Mucosa of stomach (tissue), 1 donor: Measurements from ENCODE around the gene ETV4.

Source experiments
- H3K27me3 ChIP-seq: one replicate; pipeline ENCODE4 v1.7.0; 2013; ENCODE audit warnings: mild to moderate bottlenecking, low read length; ENCODE audit not compliant: control insufficient read depth, insufficient read depth
- H3K36me3 ChIP-seq: one replicate; pipeline ENCODE4 v1.7.0; 2013; ENCODE audit warnings: low read length; ENCODE audit not compliant: control insufficient read depth, insufficient read depth
- H3K4me1 ChIP-seq: one replicate; pipeline ENCODE4 v1.7.0; 2013; ENCODE audit warnings: mild to moderate bottlenecking, low read length; ENCODE audit not compliant: control insufficient read depth, insufficient read depth
- H3K4me3 ChIP-seq: one replicate; pipeline ENCODE4 v1.7.0; 2013; ENCODE audit warnings: low read length
- H3K9ac ChIP-seq: one replicate; pipeline ENCODE4 v1.7.0; 2013; ENCODE audit warnings: mild to moderate bottlenecking, low read length, moderate library complexity
- H3K9me3 ChIP-seq: one replicate; pipeline ENCODE4 v1.7.0; 2013; ENCODE audit warnings: mild to moderate bottlenecking, low read length, moderate library complexity; ENCODE audit not compliant: control insufficient read depth
- donor health status: Pancreatic carcinoma.

ETV4 gene

GRCh38 chr17:43568506-43569082 lies 22.5 kb upstream of the ETV4 start:
- Histone ChIP-seq H3K27me3 (no peaks in the 10 kb centered on the region), H3K9ac (no peak overlapping the region), H3K4me1 (no peaks in the 10 kb centered on the region), H3K4me3 (no peak overlapping the region), H3K9me3 (no peaks in the 10 kb centered on the region), H3K36me3 (no peaks in the 10 kb centered on the region)

GRCh38 chr17:43563600-43564594 lies 17.8 kb upstream of the ETV4 start:
- Histone ChIP-seq H3K4me1 (no peaks in the 10 kb centered on the region), H3K9ac (no peak overlapping the region), H3K9me3 (no peaks in the 10 kb centered on the region), H3K4me3 (no peak overlapping the region), H3K36me3 (no peaks in the 10 kb centered on the region), H3K27me3 (peaks cover 5% of the 10 kb centered on the region)

GRCh38 chr17:43562679-43563599 lies 16.8 kb upstream of the ETV4 start:
- H3K9ac ChIP-seq = no peak overlapping the region
- H3K9me3 ChIP-seq = no peaks in the 10 kb centered on the region
- H3K4me1 ChIP-seq = no peaks in the 10 kb centered on the region
- no peak overlapping the region for H3K4me3 ChIP-seq
- no peaks in the 10 kb centered on the region for H3K36me3 ChIP-seq
- peaks cover 5% of the 10 kb centered on the region for H3K27me3 ChIP-seq

- Histone ChIP-seq H3K9me3 (no peaks in the 10 kb centered on the region), H3K4me3 (no peak overlapping the region), H3K36me3 (no peaks in the 10 kb centered on the region), H3K27me3 (peaks cover 5% of the 10 kb centered on the region), H3K9ac (no peak overlapping the region), H3K4me1 (peaks cover 9% of the 10 kb centered on the region)
Observed at GRCh38 chr17:43560461-43561427, 14.6 kb upstream of the ETV4 start.

GRCh38 chr17:43559161-43559816 lies 13.1 kb upstream of the ETV4 start:
- H3K9me3 ChIP-seq = no peaks in the 10 kb centered on the region
- H3K9ac ChIP-seq = no peak overlapping the region
- peaks cover 9% of the 10 kb centered on the region for H3K4me1 ChIP-seq
- no peak overlapping the region for H3K4me3 ChIP-seq
- H3K36me3 ChIP-seq = no peaks in the 10 kb centered on the region
- H3K27me3 ChIP-seq = peaks cover 5% of the 10 kb centered on the region

- Histone ChIP-seq H3K9me3 (no peaks in the 10 kb centered on the region), H3K27me3 (peaks cover 5% of the 10 kb centered on the region), H3K4me1 (peaks cover 10% of the 10 kb centered on the region), H3K4me3 (no peak overlapping the region), H3K36me3 (no peaks in the 10 kb centered on the region), H3K9ac (no peak overlapping the region)
Observed at GRCh38 chr17:43558805-43559160, 12.6 kb upstream of the ETV4 start.

GRCh38 chr17:43556292-43556691 lies 10.2 kb upstream of the ETV4 start:
- no peaks in the 10 kb centered on the region for H3K36me3 ChIP-seq
- H3K27me3 ChIP-seq = peaks cover 4% of the 10 kb centered on the region
- H3K9me3 ChIP-seq = no peaks in the 10 kb centered on the region
- H3K9ac ChIP-seq = no peak overlapping the region
- H3K4me3 ChIP-seq = no peak overlapping the region
- H3K4me1 ChIP-seq = peaks cover 20% of the 10 kb centered on the region

- Histone ChIP-seq H3K4me3 (no peak overlapping the region), H3K36me3 (no peaks in the 10 kb centered on the region), H3K27me3 (peaks cover 4% of the 10 kb centered on the region), H3K9me3 (no peaks in the 10 kb centered on the region), H3K9ac (no peak overlapping the region), H3K4me1 (peaks cover 20% of the 10 kb centered on the region)
Observed at GRCh38 chr17:43554857-43555256, 8.7 kb upstream of the ETV4 start.

GRCh38 chr17:43553573-43553972 lies 7.4 kb upstream of the ETV4 start:
- Histone ChIP-seq H3K9me3 (no peaks in the 10 kb centered on the region), H3K9ac (no peak overlapping the region), H3K27me3 (peaks cover 9% of the 10 kb centered on the region), H3K36me3 (no peaks in the 10 kb centered on the region), H3K4me3 (no peak overlapping the region), H3K4me1 (peaks cover 20% of the 10 kb centered on the region)

GRCh38 chr17:43552229-43552837 lies 6.2 kb upstream of the ETV4 start:
- H3K4me1 ChIP-seq = peaks cover 20% of the 10 kb centered on the region
- no peaks in the 10 kb centered on the region for H3K36me3 ChIP-seq
- peaks cover 13% of the 10 kb centered on the region for H3K27me3 ChIP-seq
- H3K4me3 ChIP-seq = no peak overlapping the region
- H3K9me3 ChIP-seq = no peaks in the 10 kb centered on the region
- no peak overlapping the region for H3K9ac ChIP-seq
